Heart left ventricle (tissue), 16 donors: ENCODE measurements around the gene ASB15. TPM values are rescaled to one million over a fixed set of nuclear protein-coding genes. Genes with fewer than 3 reads are reported as not detected.
A peak's percentile ranks its signal among the peaks of the same experiment; 100 is the strongest.

Source experiments
- ATAC-seq, 4 donors: fragments of 200-7000 bp; cut with Tn5 transposase; one replicate each; pipeline ENCODE4 v1.9.1; 2020 to 2022; ENCODE audit warnings: moderate library complexity in 4 of 4, mild to moderate bottlenecking in 3 of 4, moderate number of reproducible peaks in 1 of 4
- DNase-seq, 5 donors: peaks; one replicate each; pipeline ENCODE4 v3.0.0-alpha.2; 2020
- H3K27ac ChIP-seq, 12 donors: fragments of 200-600 bp; sonication (generic) in 4 of 12; one replicate each; pipeline versions ENCODE4 v1.5.0 to v1.8.0; 2016 to 2022; ENCODE audit warnings: mild to moderate bottlenecking in 2 of 12
- H3K27me3 ChIP-seq, 9 donors: fragments of 200-600 bp; sonication (generic) in 2 of 9; one replicate each; pipeline versions ENCODE4 v1.5.1 to v1.8.0; 2016 to 2022; ENCODE audit warnings: mild to moderate bottlenecking in 3 of 9
- H3K36me3 ChIP-seq, 9 donors: fragments of 200-600 bp; sonication (generic) in 2 of 9; one replicate each; pipeline versions ENCODE4 v1.5.0 to v1.8.0; 2018 to 2022; ENCODE audit warnings: mild to moderate bottlenecking in 2 of 9
- H3K4me1 ChIP-seq, 12 donors: fragments of 200-600 bp; sonication (generic) in 4 of 12; one replicate each; pipeline versions ENCODE4 v1.5.0 to v1.8.0; 2016 to 2022; ENCODE audit warnings: mild to moderate bottlenecking in 3 of 12
- H3K4me3 ChIP-seq, 12 donors: fragments of 200-600 bp; sonication (generic) in 4 of 12; one replicate each; pipeline versions ENCODE4 v1.5.0 to v1.8.0; 2017 to 2022; ENCODE audit warnings: mild to moderate bottlenecking in 9 of 12, moderate library complexity in 4 of 12
- H3K9me3 ChIP-seq, 12 donors: fragments of 200-600 bp; sonication (generic) in 4 of 12; one replicate each; pipeline versions ENCODE4 v1.5.0 to v1.8.0; 2016 to 2022; ENCODE audit warnings: mild to moderate bottlenecking in 1 of 12
- CTCF ChIP-seq, 12 donors: fragments of 200-600 bp; sonication (generic) in 4 of 12; IDR thresholded peaks; one replicate each; pipeline versions ENCODE4 v1.5.0 to v1.8.0; 2018 to 2022; ENCODE audit warnings: antibody characterized with exemption in 12 of 12, mild to moderate bottlenecking in 5 of 12
- POLR2A ChIP-seq, 2 donors: fragments of 450-650 bp; IDR thresholded peaks; one replicate each; pipeline ENCODE4 v1.6.1; 2017; ENCODE audit warnings: antibody characterized with exemption in 2 of 2, mild to moderate bottlenecking in 2 of 2, moderate library complexity in 2 of 2
- WGBS, 4 donors: extraction: QIAGEN DNeasy Blood & Tissue Kit in 2 of 4; methylation state at CpG; one replicate each; pipeline versions ENCODE4 v1.1.5 to v1.1.7; 2013 to 2018; 5-methylcytosine and 5-hydroxymethylcytosine counted together
- intact Hi-C, 10 donors: fragments of 100-400 bp; cut with DNase I; formaldehyde crosslinking; loops; one replicate each; pipeline versions ENCODE4 v1.11.1 to v1.14.2; 2022
- polyA plus RNA-seq, 2 donors: library from polyadenylated mRNA; stranded (reverse); fragments of 200-250 nt; gene quantifications; one replicate each; pipeline ENCODE4 v1.2.3, GENCODE V29; 2013
- total RNA-seq, 9 donors: library from RNA; depleted of rRNA in 2 of 9; stranded (reverse); fragments of >200 nt in 2 of 9; fragmentation: NEBNext Ultra II Directional in 3 of 9; extraction: Animal tissue kit (Norgen Biotek cat#: 25700) in 3 of 9; gene quantifications; one replicate each; pipeline versions ENCODE4 v1.1.0 to v1.2.4, GENCODE V29; 2016 to 2023
- donor health status: ischemic (EF 13 %, LVEDD 7.1; RV severe dilation, severe dysfunction).
- donor health status: healthy with polysubstance abuse.
- donor health status: DM: no; HTN: yes; CAD: no.
- donor health status: DM: no; HTN: no; CAD: no.
- donor health status: ischemic (EF 25% LVEDD 6.9; RV normal size, moderate dysfunction).
- donor health status: ischemic (EF 25% LVEDD 5.7; RV mildly dilated, moderate dysfunction).
- donor health status: healthy.
- donor health status: DM: yes; HTN: yes; CAD: no.
- donor health status: ischemic (EF 35%, LVEDD 5.7; RV mildly dilated, moderate dysfunction).
- donor health status: nonischemic (EF 11% LVEDD 7.7; RV severe dilation, severe dysfunction).
- donor health status: DM: yes; HTN: yes; CAD: no.
- donor health status: PGD.
- donor health status: ischemic (EF 29% LVEDD 5.4; RV normal size, mild dysfunction).
- donor health status: nonischemic (EF 23%, LVEDD 6.1; RV moderate dilation, normal function).

Gene ASB15
- total and polyA plus RNA-seq, 11 donors = 2.2 to 77.1 (median 34.9) TPM

- no peak for DNase-seq
- peak overlapping the region in 4 of 12 donors; percentile 55 to 69 (median 63) for H3K4me3 ChIP-seq
- TF ChIP-seq CTCF (IDR thresholded peaks at IDR 0.05) = no peak
- no peak for TF ChIP-seq POLR2A (IDR thresholded peaks at IDR 0.05)
- H3K27ac ChIP-seq = peak overlapping the region in 4 of 12 donors; percentile 21 to 47 (median 36)
- peaks cover 0 to 50% (median 12%) of the 10 kb centered on the region in 9 donors for H3K36me3 ChIP-seq
- intact Hi-C loops = no loop called here
- peaks cover 0 to 15% (median 0%) of the 10 kb centered on the region in 12 donors for H3K4me1 ChIP-seq
- H3K27me3 ChIP-seq = no peaks in the 10 kb centered on the region
- H3K9me3 ChIP-seq = no peaks in the 10 kb centered on the region
- ATAC-seq = peak in 3 of 4 donors; percentile 20 to 27 (median 23)
- WGBS, 4 donors = 19 to 33% (median 28%) methylated on average over 1 of the region's 1 CpG
Observed at GRCh38 chr7:123666492-123666891, 64.9 kb downstream of the ASB15 start.

- intact Hi-C loops = no loop called here
- WGBS, 4 donors = 59 to 70% (median 63%) methylated on average over 7 of the region's 7 CpGs
- peak overlapping the region in 2 of 12 donors; percentile 17 to 32 for H3K27ac ChIP-seq
Observed at GRCh38 chr7:123669485-123669884, 67.9 kb downstream of the ASB15 start.

GRCh38 chr7:123673137-123673732 is 71.6 kb downstream of the ASB15 start:
- Histone ChIP-seq H3K36me3 (peaks cover 0 to 2% (median 0%) of the 10 kb centered on the region in 9 donors), H3K4me3 (no peak overlapping the region), H3K27ac (peak overlapping the region in 7 of 12 donors; percentile 2 to 61 (median 34)), H3K9me3 (no peaks in the 10 kb centered on the region), H3K4me1 (peaks cover 0 to 46% (median 11%) of the 10 kb centered on the region in 12 donors), H3K27me3 (no peaks in the 10 kb centered on the region)
- intact Hi-C loops = no loop called here
- TF ChIP-seq POLR2A (IDR thresholded peaks at IDR 0.05) (no peak), CTCF (IDR thresholded peaks at IDR 0.05) (no peak)
- ATAC-seq (peak in 3 of 4 donors; percentile 3 to 37 (median 11)), DNase-seq (no peak)
- 87 to 91% (median 89%) methylated on average over 5 of the region's 5 CpGs for WGBS, 4 donors

More at GRCh38 chr7:123669485-123669884, 67.9 kb downstream of the ASB15 start:
- no peak overlapping the region for H3K4me3 ChIP-seq
- H3K27me3 ChIP-seq = no peaks in the 10 kb centered on the region
- peaks cover 0 to 36% (median 9%) of the 10 kb centered on the region in 12 donors for H3K4me1 ChIP-seq
- ATAC-seq (peak in 3 of 4 donors; percentile 3 to 35 (median 21)), DNase-seq (no peak)
- no peaks in the 10 kb centered on the region for H3K9me3 ChIP-seq
- H3K36me3 ChIP-seq = peaks cover 0 to 25% (median 0%) of the 10 kb centered on the region in 9 donors
- TF ChIP-seq CTCF (IDR thresholded peaks at IDR 0.05) (no peak), POLR2A (IDR thresholded peaks at IDR 0.05) (no peak)

- H3K4me1 ChIP-seq = peaks cover 0 to 50% (median 12%) of the 10 kb centered on the region in 12 donors
Observed at GRCh38 chr7:123673752-123674398, 72.3 kb downstream of the ASB15 start.

More at GRCh38 chr7:123673752-123674398, 72.3 kb downstream of the ASB15 start:
- intact Hi-C loops = no loop called here
- Histone ChIP-seq H3K27ac (peak overlapping the region in 7 of 12 donors; percentile 2 to 61 (median 37)), H3K4me3 (no peak overlapping the region), H3K9me3 (no peaks in the 10 kb centered on the region), H3K36me3 (peaks cover 0 to 2% (median 0%) of the 10 kb centered on the region in 9 donors), H3K27me3 (no peaks in the 10 kb centered on the region)
- WGBS, 4 donors = 44 to 54% (median 53%) methylated on average over 3 of the region's 3 CpGs
- no peak for TF ChIP-seq POLR2A (IDR thresholded peaks at IDR 0.05)
- ATAC-seq (peak; percentile 14 to 51 (median 37)), DNase-seq (no peak)
